Upper lobe of left lung (tissue), 6 donors: ENCODE data around the gene HLA-C. TPM values are rescaled to one million over a fixed set of nuclear protein-coding genes. Genes with fewer than 3 reads are reported as not detected.

Source experiments
- ATAC-seq, 2 donors: fragments of 200-7000 bp; cut with Tn5 transposase; one replicate each; pipeline ENCODE4 v1.9.1; 2022; ENCODE audit warnings: mild to moderate bottlenecking in 2 of 2, moderate library complexity in 2 of 2; ENCODE audit not compliant: low FRiP score in 2 of 2
- DNase-seq, 2 donors: peaks; one replicate each; pipeline ENCODE4 v3.0.0-alpha.2; 2019 to 2020
- H3K27ac ChIP-seq, 4 donors: fragments of 200-600 bp; sonication (generic); one replicate each; pipeline ENCODE4 v1.5.1; 2016 to 2019
- H3K27me3 ChIP-seq, 4 donors: fragments of 200-600 bp; sonication (generic); one replicate each; pipeline ENCODE4 v1.5.1; 2017 to 2019
- H3K36me3 ChIP-seq, 4 donors: fragments of 200-600 bp; sonication (generic); one replicate each; pipeline ENCODE4 v1.5.1; 2016 to 2019
- H3K4me1 ChIP-seq, 4 donors: fragments of 200-600 bp; sonication (generic); one replicate each; pipeline ENCODE4 v1.5.1; 2018 to 2019
- H3K4me3 ChIP-seq, 4 donors: fragments of 200-600 bp; sonication (generic); one replicate each; pipeline ENCODE4 v1.5.1; 2017 to 2019; ENCODE audit warnings: mild to moderate bottlenecking in 2 of 4, moderate library complexity in 1 of 4
- H3K9me3 ChIP-seq, 4 donors: fragments of 200-600 bp; sonication (generic); one replicate each; pipeline ENCODE4 v1.5.1; 2018 to 2019
- CTCF ChIP-seq, 6 experiments: fragments of 450-650 bp in 4 of 6; fragments of 200-600 bp in 2 of 6; sonication (generic) in 2 of 6; IDR thresholded peaks; one replicate each; pipeline ENCODE4 v1.5.1; 2016 to 2019; ENCODE audit warnings: antibody characterized with exemption in 6 of 6
- EP300 ChIP-seq, 4 donors: sonication (generic); formaldehyde crosslinking; IDR thresholded peaks; one replicate each; pipeline ENCODE4 v1.5.1; 2017; ENCODE audit warnings: antibody characterized with exemption in 4 of 4, control low read depth in 2 of 4
- POLR2A ChIP-seq, 4 donors: fragments of 450-650 bp; IDR thresholded peaks; one replicate each; pipeline ENCODE4 v1.5.1; 2016 to 2017; ENCODE audit warnings: antibody characterized with exemption in 4 of 4, mild to moderate bottlenecking in 2 of 4
- POLR2AphosphoS5 ChIP-seq, 2 donors: sonication (generic); formaldehyde crosslinking; IDR thresholded peaks; one replicate each; pipeline ENCODE4 v1.5.1; 2017; ENCODE audit warnings: antibody characterized with exemption in 2 of 2
- WGBS, 2 donors: methylation state at CpG; one replicate each; pipeline ENCODE4 v1.1.5; 2017 to 2018; 5-methylcytosine and 5-hydroxymethylcytosine counted together
- total RNA-seq, 6 donors: library from RNA; depleted of rRNA in 4 of 6; stranded (reverse); fragments of >200 nt in 4 of 6; gene quantifications; one replicate each; pipeline versions ENCODE4 v1.1.0 to v1.2.1, GENCODE V29; 2016 to 2021
- donor health status: DM: no; HTN: no; CAD: no; lungs with moderate emphysema.
- donor health status: DM: no; HTN: yes; CAD: no; lungs with severe emphysema.

The HLA-C gene
- total RNA-seq, 6 donors from 2014 or later = 752 to 1,434 (median 1,132) TPM

- no peak for DNase-seq
- Histone ChIP-seq H3K27me3 (peaks cover 0 to 5% (median 0%) of the 10 kb centered on the region in 4 donors), H3K27ac (no peak overlapping the region), H3K4me3 (no peak overlapping the region), H3K9me3 (no peaks in the 10 kb centered on the region), H3K36me3 (no peaks in the 10 kb centered on the region), H3K4me1 (peaks cover 0 to 9% (median 4%) of the 10 kb centered on the region in 4 donors)
- WGBS, 2 donors = 69 to 76% methylated on average over 4 of the region's 4 CpGs
- ATAC-seq = no peak
- TF ChIP-seq EP300 (IDR thresholded peaks at IDR 0.05) (no peak), CTCF (IDR thresholded peaks at IDR 0.05) (no peak), POLR2AphosphoS5 (IDR thresholded peaks at IDR 0.05) (no peak), POLR2A (IDR thresholded peaks at IDR 0.05) (no peak)
These were observed 32.8 kb upstream of the HLA-C start for GRCh38 chr6:31304683-31305082.

- H3K27ac ChIP-seq = no peak overlapping the region
- TF ChIP-seq EP300 (IDR thresholded peaks at IDR 0.05) (no peak), POLR2AphosphoS5 (IDR thresholded peaks at IDR 0.05) (no peak)
These were observed 28.9 kb upstream of the HLA-C start for GRCh38 chr6:31300797-31301196.

GRCh38 chr6:31299947-31300346 is 28.1 kb upstream of the HLA-C start:
- no peak overlapping the region for H3K4me3 ChIP-seq
- no peak overlapping the region for H3K27ac ChIP-seq
- 68 to 79% methylated on average over 3 of the region's 3 CpGs for WGBS, 2 donors
- no peaks in the 10 kb centered on the region for H3K27me3 ChIP-seq
- no peaks in the 10 kb centered on the region for H3K4me1 ChIP-seq
- ATAC-seq (no peak), DNase-seq (no peak)
- H3K9me3 ChIP-seq = no peaks in the 10 kb centered on the region
- H3K36me3 ChIP-seq = no peaks in the 10 kb centered on the region
- TF ChIP-seq CTCF (IDR thresholded peaks at IDR 0.05) (no peak), POLR2AphosphoS5 (IDR thresholded peaks at IDR 0.05) (no peak), EP300 (IDR thresholded peaks at IDR 0.05) (no peak), POLR2A (IDR thresholded peaks at IDR 0.05) (no peak)

More at GRCh38 chr6:31300797-31301196, 28.9 kb upstream of the HLA-C start:
- Histone ChIP-seq H3K27me3 (no peaks in the 10 kb centered on the region), H3K9me3 (no peaks in the 10 kb centered on the region), H3K4me1 (no peaks in the 10 kb centered on the region), H3K36me3 (no peaks in the 10 kb centered on the region), H3K4me3 (no peak overlapping the region)
- ATAC-seq = no peak
- 58 to 71% methylated on average over 4 of the region's 4 CpGs for WGBS, 2 donors
- no peak for DNase-seq

GRCh38 chr6:31299511-31299910 is 27.6 kb upstream of the HLA-C start:
- Histone ChIP-seq H3K27ac (no peak overlapping the region), H3K9me3 (no peaks in the 10 kb centered on the region), H3K4me3 (no peak overlapping the region), H3K36me3 (no peaks in the 10 kb centered on the region), H3K4me1 (no peaks in the 10 kb centered on the region), H3K27me3 (no peaks in the 10 kb centered on the region)
- TF ChIP-seq CTCF (IDR thresholded peaks at IDR 0.05) = no peak
- no peak for TF ChIP-seq POLR2AphosphoS5 (IDR thresholded peaks at IDR 0.05)
- TF ChIP-seq EP300 (IDR thresholded peaks at IDR 0.05) = no peak
- no peak for TF ChIP-seq POLR2A (IDR thresholded peaks at IDR 0.05)
- ATAC-seq (no peak), DNase-seq (no peak)
- 15 to 19% methylated on average over 2 of the region's 2 CpGs for WGBS, 2 donors

- no peak for TF ChIP-seq POLR2A (IDR thresholded peaks at IDR 0.05)
- no peak for TF ChIP-seq POLR2AphosphoS5 (IDR thresholded peaks at IDR 0.05)
- TF ChIP-seq EP300 (IDR thresholded peaks at IDR 0.05) = no peak
- no peak for TF ChIP-seq CTCF (IDR thresholded peaks at IDR 0.05)
- WGBS, 2 donors = 65 to 69% methylated on average over 3 of the region's 3 CpGs
- ATAC-seq (no peak), DNase-seq (no peak)
- Histone ChIP-seq H3K4me1 (no peaks in the 10 kb centered on the region), H3K27me3 (no peaks in the 10 kb centered on the region), H3K27ac (no peak overlapping the region), H3K9me3 (no peaks in the 10 kb centered on the region), H3K4me3 (no peak overlapping the region), H3K36me3 (no peaks in the 10 kb centered on the region)
These were observed 22.2 kb upstream of the HLA-C start for GRCh38 chr6:31294056-31294455.
